Measurements from ENCODE around the gene RTP2.

GRCh38 chr3:187739094-187739560 lies 36.8 kb upstream of the RTP2 start:
- TF ChIP-seq CTCF (IDR thresholded peaks at IDR 0.05) (no peak), POLR2A (IDR thresholded peaks at IDR 0.05) (no peak)

All from prostate gland (tissue), 2 donors.